SK-N-SH (cell line): Measurements from ENCODE around the gene TUT1. TPM values are rescaled to one million over a fixed set of nuclear protein-coding genes. Genes with fewer than 3 reads are reported as not detected.

Experiments
- CTCF ChIA-PET: fragments of 300-600, 350-600 bp; formaldehyde crosslinking; extraction: SDS; loops from one replicate; lab custom pipeline; 2021; lab: Yijun Ruan, JAX
- POLR2A ChIA-PET: fragments of 350-600 bp; sonication (Branson Sonifier 250); formaldehyde crosslinking; extraction: SDS; loops from one replicate; lab custom pipeline; 2020; ENCODE audit warnings: antibody characterized with exemption, inconsistent platforms; lab: Yijun Ruan, JAX
- DNase-seq: peaks from one replicate; pipeline ENCODE4 v3.0.0; 2012
- H2AFZ ChIP-seq: fragments of 200-600 bp; sonication (generic); 2 replicates; pipeline ENCODE4 v1.8.1; 2016; ENCODE audit warnings: antibody characterized with exemption, mild to moderate bottlenecking, low read depth
- H3F3A ChIP-seq: fragments of 200-600 bp; sonication (generic); replicated peaks from 2 replicates; pipeline ENCODE3; 2016; ENCODE audit warnings: antibody characterized with exemption, mild to moderate bottlenecking; ENCODE audit not compliant: insufficient read depth
- H3K27ac ChIP-seq, 2 experiments: fragments of 200-500 bp in 1 of 2; fragments of 200-600 bp in 1 of 2; sonication (Bioruptor generic) in 1 of 2; sonication (generic), shearing (Covaris generic) in 1 of 2; 2 replicates each; pipeline versions ENCODE4 v1.5.1 to v1.6.1; 2014 to 2016; ENCODE audit warnings: low read depth in 2 of 2, inconsistent platforms in 1 of 2, low read length in 1 of 2, mild to moderate bottlenecking in 1 of 2, mixed read lengths in 1 of 2
- H3K27me3 ChIP-seq: fragments of 200-600 bp; sonication (generic), shearing (Covaris generic); 2 replicates; pipeline ENCODE4 v1.6.1; 2016; ENCODE audit warnings: mixed run types; ENCODE audit not compliant: insufficient read depth
- H3K36me3 ChIP-seq, 2 experiments: fragments of 200-500 bp in 1 of 2; fragments of 200-600 bp in 1 of 2; sonication (Bioruptor generic) in 1 of 2; sonication (generic) in 1 of 2; replicated peaks in 1 of 2; 2 replicates each; pipeline versions ENCODE3 to v1.5.1; 2014 to 2016; ENCODE audit warnings: low read length in 1 of 2, mild to moderate bottlenecking in 1 of 2; ENCODE audit not compliant: insufficient read depth in 2 of 2, control insufficient read depth in 1 of 2
- H3K4me1 ChIP-seq, 2 experiments: fragments of 200-500 bp in 1 of 2; fragments of 200-600 bp in 1 of 2; sonication (Bioruptor generic) in 1 of 2; sonication (generic), shearing (Covaris generic) in 1 of 2; 2 replicates each; pipeline versions ENCODE4 v1.5.1 to v1.6.1; 2014 to 2016; ENCODE audit warnings: low read depth in 1 of 2, low read length in 1 of 2, mixed run types in 1 of 2; ENCODE audit not compliant: insufficient read depth in 2 of 2, control insufficient read depth in 1 of 2
- H3K4me2 ChIP-seq: fragments of 200-600 bp; sonication (generic), shearing (Covaris generic); 2 replicates; pipeline ENCODE4 v1.6.1; 2017; ENCODE audit warnings: mixed run types
- H3K4me3 ChIP-seq, 2 experiments: fragments of 200-500 bp in 1 of 2; fragments of 200-600 bp in 1 of 2; sonication (Bioruptor generic) in 1 of 2; sonication (generic), shearing (Covaris generic) in 1 of 2; 2 replicates each; pipeline versions ENCODE4 v1.5.1 to v1.8.1; 2014 to 2016; ENCODE audit warnings: low read depth in 2 of 2, inconsistent platforms in 1 of 2, low read length in 1 of 2, mild to moderate bottlenecking in 1 of 2, mixed read lengths in 1 of 2, moderate library complexity in 1 of 2
- H3K79me2 ChIP-seq: fragments of 200-600 bp; sonication (generic); 2 replicates; pipeline ENCODE4 v1.8.1; 2017; ENCODE audit warnings: mild to moderate bottlenecking; ENCODE audit not compliant: insufficient read depth
- H3K9ac ChIP-seq: fragments of 200-600 bp; sonication (generic); 2 replicates; pipeline ENCODE4 v1.6.1; 2017; ENCODE audit warnings: mixed run types
- H3K9me2 ChIP-seq: fragments of 200-600 bp; sonication (generic); 2 replicates; pipeline ENCODE4 v1.6.1; 2017; ENCODE audit warnings: mixed run types
- H3K9me3 ChIP-seq: fragments of 200-600 bp; sonication (generic); 2 replicates; pipeline ENCODE4 v1.6.1; 2017; ENCODE audit warnings: mixed run types, mild to moderate bottlenecking, moderate library complexity
- H4K20me1 ChIP-seq: fragments of 200-600 bp; sonication (generic); 2 replicates; pipeline ENCODE4 v1.6.1; 2017; ENCODE audit warnings: mild to moderate bottlenecking, mixed run types; ENCODE audit not compliant: insufficient read depth
- CHD2 ChIP-seq: fragments of 150-350 bp; IDR thresholded peaks from 2 replicates; pipeline ENCODE4 v1.6.1; 2018; ENCODE audit warnings: low read length; ENCODE audit not compliant: partially characterized antibody
- ELF1 ChIP-seq: IDR thresholded peaks from 2 replicates; pipeline ENCODE4 v1.4.0; 2012
- EZH2phosphoT487 ChIP-seq: fragments of 200-600 bp; sonication (generic); IDR thresholded peaks from 2 replicates; pipeline ENCODE4 v1.6.1; 2017; ENCODE audit warnings: low read depth, mixed run types, mild to moderate bottlenecking, antibody characterized with exemption, moderate library complexity, borderline replicate concordance
- FOXM1 ChIP-seq: IDR thresholded peaks from 2 replicates; pipeline ENCODE4 v1.4.0; 2012; ENCODE audit warnings: low read depth, mild to moderate bottlenecking
- GABPA ChIP-seq: IDR thresholded peaks from 2 replicates; pipeline ENCODE4 v1.4.0; 2012; ENCODE audit warnings: low read depth, mild to moderate bottlenecking
- GATA2 ChIP-seq: sonication (generic); formaldehyde crosslinking; IDR thresholded peaks from 2 replicates; pipeline ENCODE4 v1.5.0; 2020; ENCODE audit warnings: mild to moderate bottlenecking, missing genetic modification reagents
- JUND ChIP-seq: IDR thresholded peaks from 2 replicates; pipeline ENCODE4 v1.4.0; 2012
- MEF2A ChIP-seq: IDR thresholded peaks from 2 replicates; pipeline ENCODE4 v1.4.0; 2012; ENCODE audit warnings: low read depth, borderline replicate concordance
- MXI1 ChIP-seq: IDR thresholded peaks from 2 replicates; pipeline ENCODE4 v1.6.1; 2012; ENCODE audit warnings: mild to moderate bottlenecking, low read depth, low read length, improper control_type of control experiment
- NFIC ChIP-seq: IDR thresholded peaks from 2 replicates; pipeline ENCODE4 v1.4.0; 2012; ENCODE audit warnings: borderline replicate concordance
- POLR2AphosphoS5 ChIP-seq: IDR thresholded peaks from 2 replicates; pipeline ENCODE4 v1.6.1; 2012; ENCODE audit warnings: low read depth, low read length
- RAD21 ChIP-seq: IDR thresholded peaks from 2 replicates; pipeline ENCODE4 v1.6.1; 2012; ENCODE audit warnings: mild to moderate bottlenecking, low read length
- RCOR1 ChIP-seq: fragments of 150-350 bp; IDR thresholded peaks from 2 replicates; pipeline ENCODE4 v1.6.1; 2017; ENCODE audit warnings: antibody characterized with exemption, low read length
- TAF1 ChIP-seq: IDR thresholded peaks from 2 replicates; pipeline ENCODE4 v1.6.1; 2012; ENCODE audit warnings: low read depth, mild to moderate bottlenecking, low read length, moderate library complexity, borderline replicate concordance
- TEAD4 ChIP-seq: IDR thresholded peaks from 2 replicates; pipeline ENCODE4 v1.4.0; 2012; ENCODE audit warnings: mild to moderate bottlenecking, borderline replicate concordance; ENCODE audit not compliant: insufficient read depth
- YY1 ChIP-seq: IDR thresholded peaks from 2 replicates; pipeline ENCODE4 v1.4.0; 2012; ENCODE audit warnings: low read depth, mild to moderate bottlenecking
- WGBS: methylation state at CpG from one replicate; pipeline ENCODE4 v1.1.6; 2017; ENCODE audit warnings: low lambda C conversion rate; 5-methylcytosine and 5-hydroxymethylcytosine counted together
- polyA plus RNA-seq, 3 experiments: library from polyadenylated mRNA; depleted of rRNA; stranded (reverse); fragments of >200 nt; gene quantifications; 2 replicates each; pipeline ENCODE4 v1.2.3, GENCODE V29; 2012
- TF ChIP-seq, protein P1 (sequence below): IDR thresholded peaks from 2 replicates; pipeline ENCODE4 v1.6.1; 2012; ENCODE audit warnings: mild to moderate bottlenecking, low read depth, low read length, moderate library complexity
- TF ChIP-seq, protein P2 (sequence below): IDR thresholded peaks from 2 replicates; pipeline ENCODE4 v1.4.0; 2012; ENCODE audit warnings: low read depth, borderline replicate concordance
- TF ChIP-seq, protein P3 (sequence below): IDR thresholded peaks from 2 replicates; pipeline ENCODE4 v1.4.0; 2012; ENCODE audit warnings: low read depth
- TF ChIP-seq, protein P4 (sequence below): IDR thresholded peaks from 2 replicates; pipeline ENCODE4 v1.4.0; 2012; ENCODE audit warnings: low read depth, borderline replicate concordance
- TF ChIP-seq, protein P5 (sequence below): IDR thresholded peaks from 2 replicates; pipeline ENCODE4; 2012
- TF ChIP-seq, protein P6 (sequence below): fragments of 150-350 bp; IDR thresholded peaks from 2 replicates; pipeline ENCODE4 v1.6.1; 2016; ENCODE audit warnings: mild to moderate bottlenecking, low read depth, low read length
- TF ChIP-seq, protein P7 (sequence below): fragments of 200-600 bp; sonication (generic); IDR thresholded peaks from 2 replicates; pipeline ENCODE4 v1.6.1; 2017; ENCODE audit warnings: antibody characterized with exemption, mild to moderate bottlenecking, moderate library complexity

TUT1 gene
- polyA plus RNA-seq, 1 of the 3 experiments (the other 2 are of a cell fraction): 27.3 TPM

DNA sequence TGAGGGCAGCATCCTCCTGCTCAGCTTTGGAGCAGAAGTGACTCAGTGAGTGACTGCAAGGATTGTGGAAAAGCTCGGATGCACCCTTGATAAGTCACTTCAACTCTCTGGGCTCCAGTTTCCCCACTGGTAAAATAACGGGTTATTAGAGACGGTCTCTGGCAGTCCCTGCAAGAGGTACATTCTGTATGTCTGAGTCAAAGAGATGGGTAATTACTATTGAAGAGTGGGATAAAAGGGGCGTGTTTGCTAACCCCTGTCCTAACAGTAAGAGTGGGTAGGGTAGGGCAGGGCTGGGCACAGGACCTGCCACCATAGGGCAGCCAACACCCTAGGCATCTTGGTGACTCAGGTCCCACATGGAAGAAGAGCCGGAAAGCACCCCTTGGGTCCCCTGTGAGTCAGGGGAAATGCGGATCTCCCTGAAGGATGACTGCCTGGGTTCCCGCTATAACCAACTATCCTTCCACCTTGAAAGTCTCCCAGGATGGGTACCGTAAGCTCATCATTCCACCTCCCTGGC, 37.4 kb downstream of the TUT1 start:
- H3K27me3 ChIP-seq: no peaks in the 10 kb centered on the region
- no peak for DNase-seq
- H3K4me3 ChIP-seq: peak overlapping the region in 1 of 2 experiments; percentile 56; a peak in 3 of 4 replicates
- H3K36me3 ChIP-seq: peaks cover 8 to 15% of the 10 kb centered on the region in 2 experiments
- ChIA-PET CTCF (interaction anchor here (1.0 to 11.8 kb wide), 4 partner anchors 10 to 159 kb away, joined by 3 to 90 read pairs (median 16); no protein-coding TSS in a partner anchor), POLR2A (interaction anchor here (1.1 to 1.2 kb wide), 2 partner anchors 19 to 159 kb away, joined by 3 to 5 read pairs; no protein-coding TSS in a partner anchor)
- peaks cover 38 to 59% of the 10 kb centered on the region in 2 experiments for H3K4me1 ChIP-seq
- H3K9me2 ChIP-seq: no peaks in the 10 kb centered on the region
- peaks cover 71% of the 10 kb centered on the region for H3F3A ChIP-seq
- H2AFZ ChIP-seq: no peak overlapping the region
- peaks cover 29% of the 10 kb centered on the region; the same call in 1 of the 2 replicates for H3K79me2 ChIP-seq
- 15% methylated on average over 5 of the region's 8 CpGs for WGBS
- no peaks in the 10 kb centered on the region for H4K20me1 ChIP-seq
- peak overlapping the region; percentile 85 for H3K4me2 ChIP-seq
- peak overlapping the region; percentile 67 to 97 for H3K27ac ChIP-seq
- H3K9me3 ChIP-seq: no peaks in the 10 kb centered on the region
- peak overlapping the region; percentile 82 for H3K9ac ChIP-seq
- TF ChIP-seq EZH2phosphoT487 (no peak), CHD2 (no peak), MEF2A (no peak), FOXM1 (0 out of 2 replicates have a peak, but pooled peaks have one; percentile 25), NFIC (peak; percentile 49; the same call in 1 of the 2 replicates), GATA2 (CRISPR knock-in tag) (no peak), YY1 (no peak), RCOR1 (no peak), MXI1 (no peak), TAF1 (no peak), GABPA (no peak), JUND (peak; percentile 60; the same call in 1 of the 2 replicates), RAD21 (no peak), ELF1 (no peak), POLR2AphosphoS5 (no peak), TEAD4 (no peak)
- TF ChIP-seq, protein P1, sequence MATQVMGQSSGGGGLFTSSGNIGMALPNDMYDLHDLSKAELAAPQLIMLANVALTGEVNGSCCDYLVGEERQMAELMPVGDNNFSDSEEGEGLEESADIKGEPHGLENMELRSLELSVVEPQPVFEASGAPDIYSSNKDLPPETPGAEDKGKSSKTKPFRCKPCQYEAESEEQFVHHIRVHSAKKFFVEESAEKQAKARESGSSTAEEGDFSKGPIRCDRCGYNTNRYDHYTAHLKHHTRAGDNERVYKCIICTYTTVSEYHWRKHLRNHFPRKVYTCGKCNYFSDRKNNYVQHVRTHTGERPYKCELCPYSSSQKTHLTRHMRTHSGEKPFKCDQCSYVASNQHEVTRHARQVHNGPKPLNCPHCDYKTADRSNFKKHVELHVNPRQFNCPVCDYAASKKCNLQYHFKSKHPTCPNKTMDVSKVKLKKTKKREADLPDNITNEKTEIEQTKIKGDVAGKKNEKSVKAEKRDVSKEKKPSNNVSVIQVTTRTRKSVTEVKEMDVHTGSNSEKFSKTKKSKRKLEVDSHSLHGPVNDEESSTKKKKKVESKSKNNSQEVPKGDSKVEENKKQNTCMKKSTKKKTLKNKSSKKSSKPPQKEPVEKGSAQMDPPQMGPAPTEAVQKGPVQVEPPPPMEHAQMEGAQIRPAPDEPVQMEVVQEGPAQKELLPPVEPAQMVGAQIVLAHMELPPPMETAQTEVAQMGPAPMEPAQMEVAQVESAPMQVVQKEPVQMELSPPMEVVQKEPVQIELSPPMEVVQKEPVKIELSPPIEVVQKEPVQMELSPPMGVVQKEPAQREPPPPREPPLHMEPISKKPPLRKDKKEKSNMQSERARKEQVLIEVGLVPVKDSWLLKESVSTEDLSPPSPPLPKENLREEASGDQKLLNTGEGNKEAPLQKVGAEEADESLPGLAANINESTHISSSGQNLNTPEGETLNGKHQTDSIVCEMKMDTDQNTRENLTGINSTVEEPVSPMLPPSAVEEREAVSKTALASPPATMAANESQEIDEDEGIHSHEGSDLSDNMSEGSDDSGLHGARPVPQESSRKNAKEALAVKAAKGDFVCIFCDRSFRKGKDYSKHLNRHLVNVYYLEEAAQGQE: no peak
- TF ChIP-seq, protein P2, sequence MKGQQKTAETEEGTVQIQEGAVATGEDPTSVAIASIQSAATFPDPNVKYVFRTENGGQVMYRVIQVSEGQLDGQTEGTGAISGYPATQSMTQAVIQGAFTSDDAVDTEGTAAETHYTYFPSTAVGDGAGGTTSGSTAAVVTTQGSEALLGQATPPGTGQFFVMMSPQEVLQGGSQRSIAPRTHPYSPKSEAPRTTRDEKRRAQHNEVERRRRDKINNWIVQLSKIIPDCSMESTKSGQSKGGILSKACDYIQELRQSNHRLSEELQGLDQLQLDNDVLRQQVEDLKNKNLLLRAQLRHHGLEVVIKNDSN: no peak
- TF ChIP-seq, protein P3, sequence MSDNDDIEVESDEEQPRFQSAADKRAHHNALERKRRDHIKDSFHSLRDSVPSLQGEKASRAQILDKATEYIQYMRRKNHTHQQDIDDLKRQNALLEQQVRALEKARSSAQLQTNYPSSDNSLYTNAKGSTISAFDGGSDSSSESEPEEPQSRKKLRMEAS: peak; percentile 36
- TF ChIP-seq, protein P4, sequence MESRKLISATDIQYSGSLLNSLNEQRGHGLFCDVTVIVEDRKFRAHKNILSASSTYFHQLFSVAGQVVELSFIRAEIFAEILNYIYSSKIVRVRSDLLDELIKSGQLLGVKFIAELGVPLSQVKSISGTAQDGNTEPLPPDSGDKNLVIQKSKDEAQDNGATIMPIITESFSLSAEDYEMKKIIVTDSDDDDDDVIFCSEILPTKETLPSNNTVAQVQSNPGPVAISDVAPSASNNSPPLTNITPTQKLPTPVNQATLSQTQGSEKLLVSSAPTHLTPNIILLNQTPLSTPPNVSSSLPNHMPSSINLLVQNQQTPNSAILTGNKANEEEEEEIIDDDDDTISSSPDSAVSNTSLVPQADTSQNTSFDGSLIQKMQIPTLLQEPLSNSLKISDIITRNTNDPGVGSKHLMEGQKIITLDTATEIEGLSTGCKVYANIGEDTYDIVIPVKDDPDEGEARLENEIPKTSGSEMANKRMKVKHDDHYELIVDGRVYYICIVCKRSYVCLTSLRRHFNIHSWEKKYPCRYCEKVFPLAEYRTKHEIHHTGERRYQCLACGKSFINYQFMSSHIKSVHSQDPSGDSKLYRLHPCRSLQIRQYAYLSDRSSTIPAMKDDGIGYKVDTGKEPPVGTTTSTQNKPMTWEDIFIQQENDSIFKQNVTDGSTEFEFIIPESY: no peak
- TF ChIP-seq, protein P5, sequence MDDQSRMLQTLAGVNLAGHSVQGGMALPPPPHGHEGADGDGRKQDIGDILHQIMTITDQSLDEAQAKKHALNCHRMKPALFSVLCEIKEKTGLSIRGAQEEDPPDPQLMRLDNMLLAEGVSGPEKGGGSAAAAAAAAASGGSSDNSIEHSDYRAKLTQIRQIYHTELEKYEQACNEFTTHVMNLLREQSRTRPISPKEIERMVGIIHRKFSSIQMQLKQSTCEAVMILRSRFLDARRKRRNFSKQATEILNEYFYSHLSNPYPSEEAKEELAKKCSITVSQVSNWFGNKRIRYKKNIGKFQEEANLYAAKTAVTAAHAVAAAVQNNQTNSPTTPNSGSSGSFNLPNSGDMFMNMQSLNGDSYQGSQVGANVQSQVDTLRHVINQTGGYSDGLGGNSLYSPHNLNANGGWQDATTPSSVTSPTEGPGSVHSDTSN: peak; percentile 8; the same call in 1 of the 2 replicates
- TF ChIP-seq, protein P6, sequence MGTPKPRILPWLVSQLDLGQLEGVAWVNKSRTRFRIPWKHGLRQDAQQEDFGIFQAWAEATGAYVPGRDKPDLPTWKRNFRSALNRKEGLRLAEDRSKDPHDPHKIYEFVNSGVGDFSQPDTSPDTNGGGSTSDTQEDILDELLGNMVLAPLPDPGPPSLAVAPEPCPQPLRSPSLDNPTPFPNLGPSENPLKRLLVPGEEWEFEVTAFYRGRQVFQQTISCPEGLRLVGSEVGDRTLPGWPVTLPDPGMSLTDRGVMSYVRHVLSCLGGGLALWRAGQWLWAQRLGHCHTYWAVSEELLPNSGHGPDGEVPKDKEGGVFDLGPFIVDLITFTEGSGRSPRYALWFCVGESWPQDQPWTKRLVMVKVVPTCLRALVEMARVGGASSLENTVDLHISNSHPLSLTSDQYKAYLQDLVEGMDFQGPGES: no peak
- TF ChIP-seq, protein P7, sequence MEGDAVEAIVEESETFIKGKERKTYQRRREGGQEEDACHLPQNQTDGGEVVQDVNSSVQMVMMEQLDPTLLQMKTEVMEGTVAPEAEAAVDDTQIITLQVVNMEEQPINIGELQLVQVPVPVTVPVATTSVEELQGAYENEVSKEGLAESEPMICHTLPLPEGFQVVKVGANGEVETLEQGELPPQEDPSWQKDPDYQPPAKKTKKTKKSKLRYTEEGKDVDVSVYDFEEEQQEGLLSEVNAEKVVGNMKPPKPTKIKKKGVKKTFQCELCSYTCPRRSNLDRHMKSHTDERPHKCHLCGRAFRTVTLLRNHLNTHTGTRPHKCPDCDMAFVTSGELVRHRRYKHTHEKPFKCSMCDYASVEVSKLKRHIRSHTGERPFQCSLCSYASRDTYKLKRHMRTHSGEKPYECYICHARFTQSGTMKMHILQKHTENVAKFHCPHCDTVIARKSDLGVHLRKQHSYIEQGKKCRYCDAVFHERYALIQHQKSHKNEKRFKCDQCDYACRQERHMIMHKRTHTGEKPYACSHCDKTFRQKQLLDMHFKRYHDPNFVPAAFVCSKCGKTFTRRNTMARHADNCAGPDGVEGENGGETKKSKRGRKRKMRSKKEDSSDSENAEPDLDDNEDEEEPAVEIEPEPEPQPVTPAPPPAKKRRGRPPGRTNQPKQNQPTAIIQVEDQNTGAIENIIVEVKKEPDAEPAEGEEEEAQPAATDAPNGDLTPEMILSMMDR: no peak
